ENCODE data around the gene LAMA5.

The LAMA5 gene

DNA sequence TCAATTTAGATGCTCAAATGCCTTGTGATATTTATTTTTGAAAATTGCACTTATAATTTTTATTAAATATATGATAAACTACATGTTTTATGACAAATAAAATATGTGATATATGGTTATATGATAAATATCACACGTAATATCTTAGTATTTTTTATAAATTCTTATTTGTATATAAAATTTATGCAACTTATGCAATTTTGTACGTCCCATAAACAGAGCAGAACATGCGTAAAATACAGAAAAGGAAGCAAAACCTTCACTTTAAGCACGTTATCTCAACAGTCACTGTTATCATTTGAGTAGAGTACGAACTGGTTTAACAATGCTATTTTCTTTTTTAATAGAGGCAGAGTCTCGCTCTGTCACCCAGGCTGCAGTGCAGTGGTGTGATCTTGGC lies 80.0 kb downstream of the LAMA5 start:
- no peak overlapping the region for H3K4me3 Mint-ChIP-seq
- DNase-seq (ENCODE audit: low spot score in 2 of 2) (no peak), ATAC-seq (no peak)
- H3K4me1 Mint-ChIP-seq: peaks cover 10% of the 10 kb centered on the region
- H3K27ac Mint-ChIP-seq: no peak overlapping the region
- peaks cover 51% of the 10 kb centered on the region for H3K36me3 Mint-ChIP-seq
- H3K9me3 Mint-ChIP-seq: no peaks in the 10 kb centered on the region

DNA sequence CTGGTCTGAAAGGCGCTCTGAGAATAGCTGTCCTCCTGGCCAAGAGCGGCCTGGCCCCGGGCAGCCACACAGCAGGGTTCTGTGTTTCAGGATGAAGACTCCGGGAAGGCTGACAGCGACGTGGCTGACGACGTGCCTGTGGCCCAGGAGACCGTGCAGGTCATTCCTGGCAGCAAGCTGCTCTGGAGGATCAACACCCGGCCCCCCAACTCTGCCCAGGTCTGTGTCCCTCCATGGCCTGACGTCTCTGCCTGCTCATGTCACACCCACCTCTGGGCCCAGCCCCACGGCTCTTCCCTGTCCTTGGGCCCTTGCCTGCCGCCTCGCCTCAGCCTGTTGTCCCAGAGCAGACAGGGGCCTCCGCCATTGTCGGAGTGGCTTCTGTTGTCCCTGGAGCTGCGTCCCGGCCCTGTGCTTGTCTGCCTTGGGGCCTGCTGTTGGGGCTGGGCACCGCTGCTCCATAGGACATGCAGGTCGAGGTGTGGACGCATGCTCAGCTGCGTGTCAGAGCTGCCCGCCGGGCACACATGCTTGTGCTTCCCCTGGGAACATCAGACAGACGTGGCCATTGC lies 80.5 kb downstream of the LAMA5 start:
- Mint-ChIP-seq H3K4me1 (peaks cover 5% of the 10 kb centered on the region), H3K27ac (no peak overlapping the region), H3K9me3 (no peaks in the 10 kb centered on the region), H3K4me3 (no peak overlapping the region), H3K36me3 (peaks cover 57% of the 10 kb centered on the region)
- DNase-seq (ENCODE audit: low spot score in 2 of 2) (no peak), ATAC-seq (no peak)

DNA sequence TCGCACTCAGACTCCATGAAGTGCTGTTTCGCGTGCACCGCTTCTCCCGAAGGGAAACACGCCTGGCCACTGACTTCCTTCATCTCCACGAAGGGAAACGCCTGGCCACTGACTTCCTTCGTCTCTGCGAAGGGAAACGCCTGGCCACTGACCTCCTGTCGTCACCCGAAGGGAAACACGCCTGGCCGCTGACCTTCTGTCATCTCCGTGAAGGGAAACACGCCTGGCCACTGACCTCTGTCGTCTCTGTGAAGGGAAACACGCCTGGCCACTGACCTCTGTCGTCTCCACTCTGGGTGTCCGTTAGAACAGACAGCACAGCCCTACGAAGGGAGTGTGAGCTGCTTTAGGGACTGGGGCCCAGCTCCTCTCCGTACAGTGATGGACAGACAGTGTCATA lies 81.4 kb downstream of the LAMA5 start:
- DNase-seq (ENCODE audit: low spot score in 2 of 2) (no peak), ATAC-seq (no peak)
- Mint-ChIP-seq H3K4me1 (no peaks in the 10 kb centered on the region), H3K4me3 (no peak overlapping the region), H3K36me3 (peaks cover 64% of the 10 kb centered on the region), H3K9me3 (no peaks in the 10 kb centered on the region), H3K27ac (no peak overlapping the region)

DNA sequence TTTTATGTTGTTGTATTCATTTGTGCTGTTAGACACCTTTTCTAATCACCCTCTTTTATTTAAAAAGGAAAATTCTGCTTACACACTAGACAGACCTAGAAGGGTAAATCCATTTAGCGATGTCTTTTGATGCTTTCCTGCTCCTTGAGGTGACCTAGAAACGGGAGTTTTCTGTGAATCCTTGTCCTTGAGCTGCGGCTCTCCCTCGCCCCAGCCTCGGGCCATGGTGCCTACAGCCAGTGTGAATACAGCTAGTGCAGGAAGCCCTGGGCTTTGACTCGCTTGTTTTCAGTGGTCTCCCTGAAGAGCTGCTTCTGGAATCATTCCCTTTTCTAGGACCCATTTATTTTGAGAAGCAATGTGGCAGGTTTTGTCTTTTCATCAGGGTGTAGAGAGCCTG lies 82.0 kb downstream of the LAMA5 start:
- peaks cover 67% of the 10 kb centered on the region for H3K36me3 Mint-ChIP-seq
- ATAC-seq (no peak), DNase-seq (ENCODE audit: low spot score in 2 of 2) (no peak)
- H3K4me3 Mint-ChIP-seq: no peak overlapping the region
- no peak overlapping the region for H3K27ac Mint-ChIP-seq
- H3K4me1 Mint-ChIP-seq: no peaks in the 10 kb centered on the region
- H3K9me3 Mint-ChIP-seq: no peaks in the 10 kb centered on the region

DNA sequence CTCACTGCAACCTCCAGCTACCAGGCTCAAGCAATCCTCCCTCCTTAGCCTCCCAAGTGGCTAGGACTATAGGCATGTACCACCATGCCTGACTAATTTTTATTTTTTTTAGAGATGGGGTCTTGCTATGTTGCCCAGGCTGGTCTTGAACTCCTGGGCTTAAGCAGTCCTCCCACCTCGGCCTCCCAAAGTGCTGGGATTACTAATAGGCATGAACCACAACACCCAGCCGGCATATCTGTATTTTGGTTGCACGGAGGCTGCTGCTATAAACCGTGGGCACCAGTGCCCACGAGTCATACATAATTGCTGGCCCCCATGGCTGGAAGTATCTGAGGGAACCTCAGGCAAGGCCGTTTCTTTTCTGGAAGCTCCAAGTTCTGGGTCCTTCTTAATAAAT lies 82.7 kb downstream of the LAMA5 start:
- ATAC-seq (no peak), DNase-seq (ENCODE audit: low spot score in 2 of 2) (no peak)
- H3K4me3 Mint-ChIP-seq: no peak overlapping the region
- peaks cover 74% of the 10 kb centered on the region for H3K36me3 Mint-ChIP-seq
- H3K9me3 Mint-ChIP-seq: no peaks in the 10 kb centered on the region
- no peaks in the 10 kb centered on the region for H3K4me1 Mint-ChIP-seq
- H3K27ac Mint-ChIP-seq: no peak overlapping the region

DNA sequence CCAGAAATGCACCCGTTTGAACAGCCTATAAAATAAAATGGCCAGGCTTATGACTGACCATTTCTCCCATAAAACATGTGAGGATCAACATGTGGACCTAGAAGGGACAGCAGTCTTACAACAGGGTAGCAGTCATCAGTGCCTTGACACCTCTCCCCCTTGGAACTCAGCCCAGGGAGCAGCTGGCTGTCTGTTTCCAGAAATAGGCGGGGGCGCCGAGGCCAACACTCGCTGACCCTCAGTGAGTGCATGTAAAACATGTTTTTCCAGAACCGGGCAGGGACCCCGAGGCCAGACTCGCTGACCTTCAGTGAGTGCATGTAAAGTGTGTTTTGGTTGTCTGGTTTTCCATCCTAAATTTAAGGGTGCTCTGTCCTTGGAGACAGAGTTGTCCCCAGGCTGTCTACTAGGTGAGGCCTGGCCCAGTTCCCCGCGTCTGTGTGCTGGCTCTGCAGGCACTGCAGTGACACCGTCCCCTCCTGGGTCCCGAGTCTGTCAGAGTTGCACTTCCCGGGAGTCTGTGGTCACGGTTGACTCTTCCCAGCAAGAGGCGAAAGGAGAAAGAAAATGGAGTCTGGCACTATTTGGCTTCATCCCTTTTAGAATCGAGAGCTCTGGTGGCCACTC lies 84.1 kb downstream of the LAMA5 start:
- ATAC-seq (no peak), DNase-seq (ENCODE audit: low spot score in 2 of 2) (no peak)
- Mint-ChIP-seq H3K4me3 (no peak overlapping the region), H3K4me1 (peaks cover 1% of the 10 kb centered on the region), H3K27ac (no peak overlapping the region), H3K9me3 (no peaks in the 10 kb centered on the region), H3K36me3 (peaks cover 77% of the 10 kb centered on the region)

DNA sequence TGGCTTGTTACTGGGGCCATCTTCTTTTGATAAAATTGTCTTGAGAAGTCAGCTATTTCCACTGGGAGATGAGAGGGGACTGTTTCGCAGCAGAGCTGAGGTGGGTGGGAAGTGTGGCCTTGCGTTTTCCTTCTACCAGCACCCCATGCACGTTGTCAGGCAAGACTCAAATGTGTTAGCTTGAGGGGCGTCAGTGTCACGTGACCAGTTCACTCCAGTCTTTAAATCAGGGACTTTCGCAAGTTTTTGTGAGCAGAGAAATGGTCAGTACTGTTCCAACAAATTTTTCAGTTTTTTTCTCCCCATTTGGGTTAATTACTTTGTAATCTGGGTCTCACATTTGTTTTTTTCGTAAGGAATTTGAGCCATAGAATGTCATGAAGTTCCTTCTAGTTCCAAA lies 85.0 kb downstream of the LAMA5 start:
- peaks cover 5% of the 10 kb centered on the region for H3K4me1 Mint-ChIP-seq
- no peak overlapping the region for H3K27ac Mint-ChIP-seq
- H3K36me3 Mint-ChIP-seq: peaks cover 78% of the 10 kb centered on the region
- no peak overlapping the region for H3K4me3 Mint-ChIP-seq
- ATAC-seq (no peak), DNase-seq (ENCODE audit: low spot score in 2 of 2) (no peak)
- H3K9me3 Mint-ChIP-seq: no peaks in the 10 kb centered on the region

DNA sequence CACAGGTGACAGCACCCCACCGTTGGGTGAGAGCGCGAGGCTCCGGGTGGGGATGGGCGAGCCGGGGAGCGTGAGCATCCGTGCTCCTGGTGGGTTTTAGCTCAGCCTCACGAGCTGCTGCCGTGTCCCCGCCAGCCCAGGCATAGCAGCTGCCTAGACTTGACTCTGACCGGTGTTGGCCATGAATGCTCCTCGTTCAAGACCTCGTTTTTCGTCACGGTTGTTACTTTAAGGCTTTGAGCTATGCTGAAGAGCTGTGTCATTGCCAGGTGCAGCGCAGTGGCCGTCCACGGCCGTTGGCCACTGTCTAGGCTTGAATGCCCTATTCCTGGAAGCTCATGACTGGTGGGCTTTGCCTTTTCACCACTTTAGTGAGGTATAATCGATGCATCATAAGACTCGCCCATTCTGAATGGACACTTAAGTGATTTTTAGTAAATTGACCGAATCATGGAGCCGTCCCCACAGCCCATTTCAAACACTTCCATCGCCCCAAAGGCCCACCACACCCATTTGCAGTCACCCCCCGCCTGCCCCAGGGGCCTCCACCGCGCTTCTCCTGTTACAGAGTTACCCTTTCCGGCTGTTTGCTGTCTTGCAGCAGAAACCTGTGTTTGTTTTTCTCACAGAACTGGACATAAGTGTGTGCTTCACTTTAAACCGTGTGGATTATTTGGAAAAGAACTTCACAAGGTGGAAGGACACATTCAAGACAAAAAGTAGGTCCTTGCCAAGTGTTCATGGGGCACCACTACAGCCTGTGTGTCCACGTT lies 85.8 kb downstream of the LAMA5 start:
- Mint-ChIP-seq H3K27ac (no peak overlapping the region), H3K4me3 (no peak overlapping the region)

DNA sequence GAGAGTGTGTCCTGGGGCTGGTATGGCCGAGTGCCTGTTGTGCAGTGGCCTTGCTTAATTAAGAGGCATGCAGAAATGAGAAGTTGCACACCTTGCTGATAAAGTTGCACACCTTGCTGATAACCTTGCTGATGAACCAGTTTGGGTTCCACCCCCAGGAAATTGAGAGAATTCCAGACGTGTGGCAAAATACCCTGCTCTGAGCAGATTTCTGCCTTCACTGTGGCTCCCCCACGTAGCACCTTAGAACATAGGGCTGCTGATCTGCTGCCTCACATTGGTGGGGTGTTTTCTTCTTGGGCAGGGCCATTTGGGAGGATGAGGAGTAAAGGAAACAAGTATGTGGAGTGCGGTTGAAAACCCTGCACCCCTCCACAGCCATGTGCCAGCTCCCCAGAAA lies 86.8 kb downstream of the LAMA5 start:
- no peak for ATAC-seq
- no peak for DNase-seq (ENCODE audit: low spot score in 2 of 2)
- no peak overlapping the region for H3K27ac Mint-ChIP-seq
- H3K9me3 Mint-ChIP-seq: no peaks in the 10 kb centered on the region
- peaks cover 5% of the 10 kb centered on the region for H3K4me1 Mint-ChIP-seq
- peaks cover 75% of the 10 kb centered on the region for H3K36me3 Mint-ChIP-seq
- H3K4me3 Mint-ChIP-seq: no peak overlapping the region

More for the DNA sequence above, 85.8 kb downstream of the LAMA5 start:
- Mint-ChIP-seq H3K36me3 (peaks cover 72% of the 10 kb centered on the region), H3K4me1 (peaks cover 5% of the 10 kb centered on the region), H3K9me3 (no peaks in the 10 kb centered on the region)
- no peak for DNase-seq (ENCODE audit: low spot score in 2 of 2)
- ATAC-seq: no peak

DNA sequence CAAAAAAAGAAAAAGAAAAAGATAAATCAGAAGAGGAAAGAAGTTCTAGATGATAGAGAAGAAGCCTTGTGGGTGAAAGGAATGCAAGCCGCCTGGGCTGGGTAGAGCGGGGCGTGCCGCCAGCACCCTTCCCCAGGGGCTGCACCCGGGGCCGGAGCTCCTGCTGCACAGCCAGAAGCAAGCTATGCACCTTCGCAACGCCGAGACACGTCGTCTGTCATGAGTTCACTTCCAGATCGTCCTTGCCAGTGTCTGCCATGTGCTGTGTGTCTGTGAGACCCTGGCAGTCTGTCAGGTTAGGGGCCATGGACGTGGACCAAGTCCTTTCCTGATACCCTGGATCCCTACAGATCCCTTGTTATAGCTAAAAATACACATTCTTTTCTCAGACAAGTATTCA lies 89.9 kb downstream of the LAMA5 start:
- no peak overlapping the region for H3K27ac Mint-ChIP-seq
- H3K9me3 Mint-ChIP-seq: no peaks in the 10 kb centered on the region
- peaks cover 5% of the 10 kb centered on the region for H3K4me1 Mint-ChIP-seq
- H3K36me3 Mint-ChIP-seq: peaks cover 60% of the 10 kb centered on the region
- DNase-seq (ENCODE audit: low spot score in 2 of 2) (no peak), ATAC-seq (no peak)
- H3K4me3 Mint-ChIP-seq: no peak overlapping the region

DNA sequence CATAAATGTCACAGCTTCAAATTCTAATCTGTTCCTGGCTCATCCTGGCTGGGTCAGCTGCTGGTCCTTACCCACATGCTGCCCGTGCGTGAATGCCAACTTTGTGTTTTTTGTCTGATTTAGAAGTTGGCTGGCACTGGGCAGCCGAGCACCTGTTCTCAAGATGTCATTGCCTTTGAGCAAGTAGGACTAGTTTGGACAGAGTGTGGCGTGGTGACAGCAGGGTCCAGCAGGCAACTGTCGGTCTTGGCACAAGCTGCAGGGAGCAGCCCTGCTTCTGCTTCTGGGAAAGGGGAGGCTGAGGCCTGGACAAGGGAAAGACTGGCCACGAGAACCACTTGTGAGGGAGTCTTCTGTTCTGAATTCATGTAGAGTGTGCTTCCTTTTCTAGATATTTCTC lies 90.7 kb downstream of the LAMA5 start:
- H3K4me3 Mint-ChIP-seq: no peak overlapping the region
- ATAC-seq: no peak
- no peak overlapping the region for H3K27ac Mint-ChIP-seq
- DNase-seq (ENCODE audit: low spot score in 2 of 2): no peak
- peaks cover 5% of the 10 kb centered on the region for H3K4me1 Mint-ChIP-seq
- H3K36me3 Mint-ChIP-seq: peaks cover 53% of the 10 kb centered on the region
- no peaks in the 10 kb centered on the region for H3K9me3 Mint-ChIP-seq

DNA sequence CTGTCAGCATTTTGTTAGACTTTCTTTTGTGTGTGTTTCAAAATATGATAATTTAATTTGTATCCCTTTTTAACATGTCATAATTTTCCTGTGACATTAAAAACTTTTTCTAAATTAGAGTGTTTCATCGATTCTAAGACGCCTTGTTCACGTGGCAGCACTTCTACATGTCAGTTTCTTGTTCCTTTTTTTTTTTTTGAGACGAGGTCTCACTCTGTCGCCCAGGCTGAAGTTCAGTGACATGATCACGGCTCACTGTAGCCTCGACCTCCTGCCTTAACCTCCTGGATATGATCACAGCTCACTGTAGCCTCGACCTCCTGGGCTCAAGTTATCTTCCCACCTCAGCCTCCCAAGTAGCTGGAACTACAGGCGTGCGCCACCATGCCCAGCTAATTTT lies 91.9 kb downstream of the LAMA5 start:
- Mint-ChIP-seq H3K4me1 (peaks cover 5% of the 10 kb centered on the region), H3K36me3 (peaks cover 45% of the 10 kb centered on the region), H3K4me3 (no peak overlapping the region), H3K9me3 (no peaks in the 10 kb centered on the region), H3K27ac (peak overlapping the region; percentile 52)
- no peak for ATAC-seq
- DNase-seq (ENCODE audit: low spot score in 2 of 2): no peak

DNA sequence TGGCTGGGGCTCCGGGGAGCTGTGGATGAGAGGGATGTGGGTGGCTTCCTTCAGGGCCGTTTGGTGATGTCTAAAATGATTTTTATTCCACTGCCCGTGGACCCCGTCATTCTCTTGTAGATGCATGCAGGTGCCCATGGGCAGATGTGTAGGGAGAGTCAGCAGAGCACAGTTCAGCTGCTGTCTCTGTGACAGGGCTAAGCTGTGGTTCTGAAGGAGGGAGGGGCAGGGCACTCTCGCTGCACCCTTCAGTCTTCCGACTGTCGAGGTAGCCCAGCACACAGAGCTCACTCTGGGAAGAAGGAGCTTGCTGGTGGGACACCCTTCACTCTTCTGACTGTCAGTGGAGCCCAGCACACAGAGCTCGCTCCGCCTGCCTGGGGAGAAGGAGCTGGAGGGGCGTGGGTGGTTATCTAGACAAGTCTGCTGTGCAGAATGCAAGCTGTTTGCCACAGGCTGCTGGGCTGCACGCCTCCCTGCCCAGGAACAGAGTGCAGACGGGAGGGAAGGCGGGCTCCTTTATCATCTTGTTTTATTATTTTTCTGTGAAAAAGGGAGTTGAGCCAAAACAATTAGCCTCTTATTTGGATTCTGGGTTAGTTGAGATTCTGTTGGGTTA lies 92.7 kb downstream of the LAMA5 start:
- Mint-ChIP-seq H3K27ac (peak overlapping the region; percentile 52), H3K36me3 (peaks cover 42% of the 10 kb centered on the region), H3K9me3 (no peaks in the 10 kb centered on the region), H3K4me1 (peaks cover 5% of the 10 kb centered on the region), H3K4me3 (no peak overlapping the region)
- ATAC-seq (no peak), DNase-seq (ENCODE audit: low spot score in 2 of 2) (no peak)

DNA sequence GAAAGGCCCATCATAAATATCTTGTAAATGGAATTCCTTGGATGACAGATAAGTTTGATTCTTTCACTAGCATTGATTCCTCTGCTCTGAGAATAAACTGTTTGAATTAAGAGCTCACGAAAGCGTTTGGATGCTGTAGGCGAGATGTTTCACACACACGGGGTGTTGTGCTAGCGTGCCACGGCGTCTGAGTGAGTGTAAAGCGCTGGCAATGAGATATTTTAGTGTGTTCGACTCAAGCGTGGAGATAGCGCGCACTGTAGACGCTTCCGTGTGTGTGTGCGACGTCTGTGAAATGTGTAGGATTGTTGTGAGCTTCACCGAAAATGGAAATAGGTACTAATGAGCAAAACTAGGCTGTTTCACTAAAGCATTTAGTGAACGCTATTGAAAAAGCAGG lies 93.7 kb downstream of the LAMA5 start:
- no peak for ATAC-seq
- Mint-ChIP-seq H3K4me3 (no peak overlapping the region), H3K9me3 (no peaks in the 10 kb centered on the region), H3K27ac (peak overlapping the region; percentile 52), H3K36me3 (peaks cover 39% of the 10 kb centered on the region), H3K4me1 (peaks cover 5% of the 10 kb centered on the region)
- no peak for DNase-seq (ENCODE audit: low spot score in 2 of 2)

DNA sequence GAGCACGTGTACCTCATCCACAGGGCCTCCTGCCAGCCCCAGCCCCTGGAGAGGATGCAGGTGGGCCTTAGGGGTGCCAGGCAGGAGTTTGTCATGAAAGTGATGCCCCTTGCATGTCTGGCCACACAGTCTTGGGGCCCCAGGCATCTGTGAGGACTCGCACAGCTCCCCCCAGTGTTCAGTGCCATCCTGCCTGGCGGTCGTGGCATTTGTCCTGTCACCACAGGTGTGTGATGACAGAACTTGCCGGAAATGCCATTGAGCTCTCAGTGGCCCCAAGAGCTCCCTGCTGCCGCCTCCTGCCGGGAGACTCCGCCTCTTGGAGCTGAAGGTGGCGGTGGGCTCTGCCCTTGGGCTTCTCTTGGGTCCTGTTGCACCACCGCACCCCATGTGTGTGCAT lies 94.9 kb downstream of the LAMA5 start:
- H3K27ac Mint-ChIP-seq: peak overlapping the region; percentile 52
- H3K4me1 Mint-ChIP-seq: no peaks in the 10 kb centered on the region
- no peaks in the 10 kb centered on the region for H3K9me3 Mint-ChIP-seq
- H3K36me3 Mint-ChIP-seq: peaks cover 34% of the 10 kb centered on the region
- DNase-seq (ENCODE audit: low spot score in 2 of 2): no peak
- H3K4me3 Mint-ChIP-seq: no peak overlapping the region
- ATAC-seq: no peak

DNA sequence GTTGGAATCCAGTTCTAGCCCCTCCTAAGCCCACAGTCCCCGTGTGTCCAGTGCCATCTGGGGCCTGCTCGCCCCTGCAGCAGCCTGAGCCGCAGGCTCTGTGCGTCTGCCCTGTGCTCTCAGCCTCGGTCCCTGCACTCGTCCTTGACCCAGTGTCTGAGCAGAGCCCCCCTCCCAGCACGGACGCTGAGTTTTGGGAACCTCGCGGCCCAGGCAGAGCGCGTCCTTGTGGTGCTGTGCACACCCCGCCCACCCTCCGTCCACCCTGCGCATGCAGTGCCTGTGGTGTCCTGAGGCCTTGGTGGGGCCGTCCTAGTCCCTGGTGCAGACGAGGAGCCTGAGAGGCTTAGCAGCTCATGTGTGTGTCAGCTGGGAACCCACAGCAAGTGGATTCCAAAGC lies 97.2 kb downstream of the LAMA5 start:
- Mint-ChIP-seq H3K36me3 (peaks cover 34% of the 10 kb centered on the region), H3K4me1 (no peaks in the 10 kb centered on the region), H3K4me3 (no peak overlapping the region), H3K9me3 (no peaks in the 10 kb centered on the region), H3K27ac (peak overlapping the region; percentile 52)
- no peak for ATAC-seq
- DNase-seq (ENCODE audit: low spot score in 2 of 2): no peak

Data from stimulated activated effector memory CD8-positive, alpha-beta T cell treated with anti-CD3 and anti-CD28 coated beads, Interleukin-12 subunit alpha, Interleukin-12 subunit beta, amount 100 ng/mL, for 72 hours (primary cell).